H1 (cell line): ENCODE data around the gene NMT1. TPM values are rescaled to one million over a fixed set of nuclear protein-coding genes. Genes with fewer than 3 reads are reported as not detected.

Experiments used
- CTCF ChIA-PET: fragments of 300-600 bp; sonication (Branson Sonifier 250); formaldehyde crosslinking; loops from one replicate; lab custom pipeline; 2021; ENCODE audit not compliant: partially characterized antibody; lab: Charles Lee
- POLR2A ChIA-PET: fragments of 300-600 bp; sonication (Branson Sonifier 250); formaldehyde crosslinking; loops from one replicate; lab custom pipeline; 2021; ENCODE audit warnings: inconsistent platforms; ENCODE audit not compliant: partially characterized antibody; lab: Charles Lee
- DNase-seq, 2 experiments: peaks; one replicate each; pipeline versions ENCODE4 v3.0.0 to v3.0.0-alpha.2; 2010 to 2022; ENCODE audit warnings: low spot score in 2 of 2, low read depth in 1 of 2, mixed read lengths in 1 of 2
- FAIRE-seq: peaks from 2 replicates; lab custom pipeline; 2011; peaks lifted over from hg19 to GRCh38; lab: Jason Lieb, UNC
- H2AFZ ChIP-seq: 2 replicates; pipeline ENCODE4 v1.8.1; 2012; ENCODE audit warnings: low read length, inconsistent platforms
- H2AK5ac ChIP-seq: 2 replicates; pipeline ENCODE4 v1.6.1; 2013; ENCODE audit warnings: low read depth, low read length
- H2BK120ac ChIP-seq: replicated peaks from 2 replicates; pipeline ENCODE3; 2013; ENCODE audit warnings: low read depth, low read length, inconsistent platforms
- H2BK12ac ChIP-seq: 2 replicates; pipeline ENCODE4 v1.6.1; 2013; ENCODE audit warnings: low read depth, low read length
- H2BK15ac ChIP-seq: 2 replicates; pipeline ENCODE4 v1.6.1; 2013; ENCODE audit warnings: low read length
- H2BK20ac ChIP-seq: 2 replicates; pipeline ENCODE4 v1.6.1; 2013; ENCODE audit warnings: low read length
- H2BK5ac ChIP-seq: 2 replicates; pipeline ENCODE4 v1.6.1; 2013; ENCODE audit warnings: low read depth, low read length
- H3K14ac ChIP-seq: 2 replicates; pipeline ENCODE4 v1.6.1; 2013; ENCODE audit warnings: inconsistent platforms; ENCODE audit not compliant: insufficient read length
- H3K18ac ChIP-seq: 2 replicates; pipeline ENCODE4 v1.6.1; 2013; ENCODE audit warnings: low read length; ENCODE audit errors: extremely low read depth
- H3K23ac ChIP-seq: 2 replicates; pipeline ENCODE4 v1.6.1; 2013; ENCODE audit warnings: inconsistent platforms; ENCODE audit not compliant: insufficient read length
- H3K23me2 ChIP-seq: 2 replicates; pipeline ENCODE4 v1.6.1; 2013; ENCODE audit warnings: low read depth, low read length
- H3K27ac ChIP-seq: 2 replicates; pipeline ENCODE4 v1.6.1; 2011; ENCODE audit warnings: low read depth, low read length, inconsistent platforms
- H3K27me3 ChIP-seq, 4 experiments: replicated peaks in 1 of 4; 1 replicate in 1 of 4; 2 replicates in 3 of 4; pipeline versions ENCODE4 v1.6.1 to v1.8.1; 2011 to 2013; ENCODE audit warnings: low read length in 3 of 4, mild to moderate bottlenecking in 3 of 4, inconsistent platforms in 2 of 4, mixed read lengths in 2 of 4, moderate library complexity in 1 of 4; ENCODE audit not compliant: control insufficient read depth in 3 of 4, insufficient read depth in 3 of 4; ENCODE audit errors: extremely low read depth in 1 of 4
- H3K36me3 ChIP-seq, 4 experiments: 2 replicates each; pipeline versions ENCODE4 v1.6.1 to v1.8.1; 2011 to 2013; ENCODE audit warnings: mild to moderate bottlenecking in 4 of 4, low read length in 3 of 4, moderate library complexity in 2 of 4, control low read depth in 1 of 4, inconsistent platforms in 1 of 4; ENCODE audit not compliant: insufficient read depth in 4 of 4, control insufficient read depth in 2 of 4
- H3K4ac ChIP-seq: replicated peaks from 2 replicates; pipeline ENCODE3; 2013; ENCODE audit warnings: low read length, low read depth, mixed read lengths, inconsistent platforms; ENCODE audit not compliant: insufficient read length
- H3K4me1 ChIP-seq, 4 experiments: replicated peaks in 1 of 4; 1 replicate in 1 of 4; 2 replicates in 3 of 4; pipeline versions ENCODE4 v1.6.1 to v1.8.1; 2011 to 2013; ENCODE audit warnings: low read length in 3 of 4, inconsistent platforms in 2 of 4, mixed read lengths in 1 of 4; ENCODE audit not compliant: insufficient read depth in 4 of 4, control insufficient read depth in 3 of 4
- H3K4me2 ChIP-seq, 2 experiments: 2 replicates each; pipeline versions ENCODE4 v1.6.1 to v1.8.1; 2011 to 2013; ENCODE audit warnings: low read depth in 2 of 2, low read length in 2 of 2, control low read depth in 1 of 2, inconsistent platforms in 1 of 2, mild to moderate bottlenecking in 1 of 2; ENCODE audit not compliant: insufficient read depth in 1 of 2
- H3K4me3 ChIP-seq, 4 experiments: fragments of 200-600, 300-600 bp in 1 of 4; sonication (generic), shearing (Covaris generic), sonication (Bioruptor Twin) in 1 of 4; 2 replicates each; pipeline versions ENCODE4 v1.5.1 to v1.8.1; 2011 to 2016; ENCODE audit warnings: low read length in 4 of 4, low read depth in 3 of 4, control low read depth in 2 of 4, inconsistent platforms in 2 of 4, mild to moderate bottlenecking in 2 of 4, mixed read lengths in 1 of 4, moderate library complexity in 1 of 4; ENCODE audit not compliant: insufficient read depth in 2 of 4; ENCODE audit errors: extremely low read depth in 1 of 4
- H3K56ac ChIP-seq: replicated peaks from 2 replicates; pipeline ENCODE3; 2013; ENCODE audit warnings: low read depth, mild to moderate bottlenecking, mixed read lengths, low read length, inconsistent platforms; ENCODE audit not compliant: insufficient read length
- H3K79me1 ChIP-seq: 2 replicates; pipeline ENCODE4 v1.6.1; 2013; ENCODE audit warnings: low read depth, low read length, control low read depth
- H3K79me2 ChIP-seq, 2 experiments: 2 replicates each; pipeline versions ENCODE4 v1.6.1 to v1.8.1; 2012 to 2013; ENCODE audit warnings: low read length in 2 of 2, mild to moderate bottlenecking in 2 of 2, inconsistent platforms in 1 of 2; ENCODE audit not compliant: insufficient read depth in 2 of 2, control insufficient read depth in 1 of 2
- H3K9ac ChIP-seq, 4 experiments: replicated peaks in 1 of 4; 1 replicate in 1 of 4; 2 replicates in 3 of 4; pipeline versions ENCODE4 v1.6.1 to v1.8.1; 2011 to 2013; ENCODE audit warnings: low read depth in 3 of 4, low read length in 3 of 4, control low read depth in 2 of 4, mild to moderate bottlenecking in 2 of 4, moderate library complexity in 2 of 4, inconsistent platforms in 1 of 4; ENCODE audit errors: extremely low read depth in 1 of 4
- H3K9me3 ChIP-seq, 2 experiments: 2 replicates each; pipeline versions ENCODE4 v1.6.1 to v1.8.1; 2012 to 2013; ENCODE audit warnings: mild to moderate bottlenecking in 2 of 2, moderate library complexity in 2 of 2, control low read depth in 1 of 2, inconsistent platforms in 1 of 2, low read depth in 1 of 2, low read length in 1 of 2, mixed read lengths in 1 of 2; ENCODE audit not compliant: insufficient read depth in 2 of 2
- H4K20me1 ChIP-seq, 2 experiments: replicated peaks in 1 of 2; 2 replicates each; pipeline versions ENCODE3 to v1.8.1; 2011 to 2013; ENCODE audit warnings: inconsistent platforms in 2 of 2, low read length in 2 of 2, mild to moderate bottlenecking in 1 of 2; ENCODE audit not compliant: insufficient read depth in 2 of 2, control insufficient read depth in 1 of 2
- H4K5ac ChIP-seq: 2 replicates; pipeline ENCODE4 v1.6.1; 2013; ENCODE audit warnings: low read length, low read depth, mixed read lengths, inconsistent platforms; ENCODE audit not compliant: insufficient read length
- H4K8ac ChIP-seq: 2 replicates; pipeline ENCODE4 v1.8.0; 2013; ENCODE audit warnings: mild to moderate bottlenecking, moderate library complexity, low read length, inconsistent platforms; ENCODE audit not compliant: insufficient read depth; ENCODE audit errors: extremely low read depth
- H4K91ac ChIP-seq: replicated peaks from 2 replicates; pipeline ENCODE3; 2013; ENCODE audit warnings: low read length, mixed read lengths, inconsistent platforms; ENCODE audit not compliant: insufficient read length
- ASH2L ChIP-seq: fragments of 200-600, 300-600 bp; sonication (generic); IDR thresholded peaks from one replicate; pipeline ENCODE4 v1.7.1; 2017; ENCODE audit warnings: low read length
- GABPA ChIP-seq: IDR thresholded peaks from 2 replicates; pipeline ENCODE4 v1.6.1; 2011; ENCODE audit warnings: mild to moderate bottlenecking, low read length, moderate library complexity, borderline replicate concordance; ENCODE audit not compliant: insufficient read depth
- GTF2F1 ChIP-seq: IDR thresholded peaks from 2 replicates; pipeline ENCODE4 v1.6.1; 2012; ENCODE audit warnings: low read depth, low read length, improper control_type of control experiment, borderline replicate concordance
- POLR2A ChIP-seq, 2 experiments: IDR thresholded peaks; 1 replicate in 1 of 2; 2 replicates in 1 of 2; pipeline ENCODE4 v1.6.1; 2011; ENCODE audit warnings: low read depth in 2 of 2, low read length in 2 of 2, mild to moderate bottlenecking in 2 of 2; ENCODE audit errors: control extremely low read depth in 1 of 2
- POLR2AphosphoS5 ChIP-seq: IDR thresholded peaks from 2 replicates; pipeline ENCODE4 v1.6.1; 2011; ENCODE audit warnings: low read depth, low read length
- RAD21 ChIP-seq, 2 experiments: IDR thresholded peaks in 1 of 2; conservative IDR thresholded peaks in 1 of 2; 2 replicates each; pipeline ENCODE4 v1.6.1; 2011; ENCODE audit warnings: low read depth in 2 of 2, low read length in 2 of 2, improper control_type of control experiment in 1 of 2, inconsistent platforms in 1 of 2, mild to moderate bottlenecking in 1 of 2, moderate library complexity in 1 of 2
- SIRT6 ChIP-seq: IDR thresholded peaks from one replicate; pipeline ENCODE4 v1.7.1; 2012; ENCODE audit warnings: low read length, inconsistent platforms
- WGBS, 2 experiments: shearing (Covaris generic) in 1 of 2; methylation state at CpG; one replicate each; pipeline versions ENCODE4 v1.1.6 to v1.1.7; 2013 to 2015; ENCODE audit warnings: low lambda C conversion rate in 2 of 2, mixed read lengths in 2 of 2, inconsistent platforms in 1 of 2, low coverage in 1 of 2, missing lambda C conversion rate in 1 of 2; ENCODE audit not compliant: insufficient replicate concordance in 2 of 2, insufficient coverage in 1 of 2, insufficient read length in 1 of 2; ENCODE audit errors: extremely low coverage in 1 of 2, missing lambda C conversion rate in 1 of 2; 5-methylcytosine and 5-hydroxymethylcytosine counted together
- polyA plus RNA-seq, 7 experiments: library from polyadenylated mRNA; depleted of rRNA in 3 of 7; stranded (reverse) in 5 of 7; unstranded in 2 of 7; fragments of >200 nt in 5 of 7; fragments of 200-250 nt in 2 of 7; gene quantifications; 1 replicate in 5 of 7; 2 replicates in 1 of 7; 4 replicates in 1 of 7; pipeline versions ENCODE4 v1.2.1 to v1.2.3, GENCODE V29; 2011 to 2013; ENCODE audit warnings: missing spikeins in 2 of 7, mixed read lengths in 2 of 7
- total RNA-seq: library from RNA; stranded (reverse); fragmentation: NEBNext Ultra II Directional; extraction: Animal tissue kit (Norgen Biotek cat#: 25700); gene quantifications from 2 replicates; pipeline ENCODE4 v1.2.1, GENCODE V29; 2021
- TF ChIP-seq, protein P1 (sequence below), 3 experiments: IDR thresholded peaks; 1 replicate in 2 of 3; 2 replicates in 1 of 3; pipeline versions ENCODE4 v1.5.1 to v1.6.1; 2011; ENCODE audit warnings: low read length in 3 of 3, mild to moderate bottlenecking in 3 of 3, inconsistent platforms in 2 of 3, low read depth in 1 of 3, moderate library complexity in 1 of 3; ENCODE audit not compliant: insufficient read depth in 1 of 3; ENCODE audit errors: control extremely low read depth in 1 of 3

Gene NMT1
- total and polyA plus RNA-seq, 2 of the 8 experiments (the other 6 are each of a cell fraction or from before 2014, with no cell fraction given), result 42.9 to 149 TPM

DNA sequence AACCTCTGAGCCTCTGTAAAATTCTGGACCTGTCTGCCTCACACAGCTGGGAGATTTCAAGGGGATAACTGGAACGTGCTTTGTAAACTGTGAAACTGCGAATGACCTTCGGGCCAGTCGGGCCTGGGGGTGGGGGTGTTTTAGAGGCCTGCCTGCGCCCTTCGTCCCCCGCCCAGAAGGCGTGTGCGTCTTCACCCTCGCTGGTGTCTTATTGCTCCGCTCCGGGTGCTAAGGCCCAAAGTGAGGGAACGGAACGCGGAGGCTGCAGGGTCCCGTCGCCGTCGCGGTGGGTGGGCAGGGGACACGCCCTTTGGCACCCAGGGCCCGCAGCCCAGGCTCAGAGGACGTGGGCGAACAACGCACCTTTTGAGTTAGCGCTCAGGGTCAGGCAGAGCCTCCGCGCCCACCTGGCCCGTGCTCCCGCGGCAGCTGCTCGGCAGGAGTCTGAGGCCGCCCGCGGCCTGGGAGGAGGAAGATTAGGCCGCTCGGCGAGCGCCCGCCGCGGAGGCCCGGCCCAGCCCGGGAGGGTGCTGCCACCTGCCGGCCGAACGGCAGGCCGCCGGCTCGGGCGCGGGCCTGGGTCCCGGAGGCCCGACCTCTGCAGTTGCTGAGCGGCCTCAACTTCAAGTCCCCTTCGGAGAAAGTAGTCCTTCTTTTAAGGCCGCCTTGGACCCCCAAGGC lies 39.4 kb upstream of the NMT1 start:
- Histone ChIP-seq H3K4me1 (peaks cover 9 to 23% (median 14%) of the 10 kb centered on the region in 4 experiments), H2BK12ac (peak overlapping the region; percentile 60; the same call in 1 of the 2 replicates), H3K23ac (no peak overlapping the region), H3K79me2 (no peaks in the 10 kb centered on the region), H4K5ac (no peak overlapping the region), H3K23me2 (peaks cover 3% of the 10 kb centered on the region; the same call in 1 of the 2 replicates), H3K4me2 (peak overlapping the region; percentile 56 to 99), H3K18ac (peak overlapping the region; percentile 56), H4K8ac (no peak overlapping the region; the same call in 1 of the 2 replicates), H2BK5ac (peak overlapping the region; percentile 44; the same call in 1 of the 2 replicates), H3K4ac (no peak overlapping the region), H4K91ac (no peak overlapping the region), H3K36me3 (peaks cover 0 to 8% (median 1%) of the 10 kb centered on the region in 4 experiments; a peak in 4 of 8 replicates), H3K27ac (no peak overlapping the region), H3K9me3 (no peaks in the 10 kb centered on the region), H2AK5ac (no peak overlapping the region), H3K27me3 (peaks cover 20 to 43% (median 40%) of the 10 kb centered on the region in 4 experiments), H2BK20ac (no peak overlapping the region), H3K56ac (no peak overlapping the region), H2BK120ac (no peak overlapping the region), H2BK15ac (peak overlapping the region; percentile 40; the same call in 1 of the 2 replicates), H4K20me1 (peaks cover 0 to 4% of the 10 kb centered on the region in 2 experiments), H3K79me1 (no peaks in the 10 kb centered on the region), H2AFZ (no peak overlapping the region), H3K9ac (no peak overlapping the region), H3K4me3 (peak overlapping the region; percentile 9 to 58 (median 40); a peak in 7 of 8 replicates), H3K14ac (no peak overlapping the region)
- DNase-seq, result peak in 1 of 2 experiments; percentile 85
- 16% methylated on average over 23 of the region's 57 CpGs; no CpG with 5 or more reads in 1 of the 2 experiments for WGBS, 2 experiments
- CTCF ChIA-PET, result interaction anchor here (0.7 to 16.2 kb wide), 38 partner anchors 11 to 273 kb away, joined by 3 to 243 read pairs (median 4); partner anchors contain the start of genes C1QL1, GFAP and KIF18B
- no peak for FAIRE-seq
- POLR2A ChIA-PET, result interaction anchor here (0.6 to 3.8 kb wide), 20 partner anchors 8 to 123 kb away, joined by 3 to 15 read pairs (median 4); partner anchors contain the start of genes C1QL1, DCAKD, EFTUD2 and NMT1
- TF ChIP-seq, protein P1, sequence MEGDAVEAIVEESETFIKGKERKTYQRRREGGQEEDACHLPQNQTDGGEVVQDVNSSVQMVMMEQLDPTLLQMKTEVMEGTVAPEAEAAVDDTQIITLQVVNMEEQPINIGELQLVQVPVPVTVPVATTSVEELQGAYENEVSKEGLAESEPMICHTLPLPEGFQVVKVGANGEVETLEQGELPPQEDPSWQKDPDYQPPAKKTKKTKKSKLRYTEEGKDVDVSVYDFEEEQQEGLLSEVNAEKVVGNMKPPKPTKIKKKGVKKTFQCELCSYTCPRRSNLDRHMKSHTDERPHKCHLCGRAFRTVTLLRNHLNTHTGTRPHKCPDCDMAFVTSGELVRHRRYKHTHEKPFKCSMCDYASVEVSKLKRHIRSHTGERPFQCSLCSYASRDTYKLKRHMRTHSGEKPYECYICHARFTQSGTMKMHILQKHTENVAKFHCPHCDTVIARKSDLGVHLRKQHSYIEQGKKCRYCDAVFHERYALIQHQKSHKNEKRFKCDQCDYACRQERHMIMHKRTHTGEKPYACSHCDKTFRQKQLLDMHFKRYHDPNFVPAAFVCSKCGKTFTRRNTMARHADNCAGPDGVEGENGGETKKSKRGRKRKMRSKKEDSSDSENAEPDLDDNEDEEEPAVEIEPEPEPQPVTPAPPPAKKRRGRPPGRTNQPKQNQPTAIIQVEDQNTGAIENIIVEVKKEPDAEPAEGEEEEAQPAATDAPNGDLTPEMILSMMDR (IDR thresholded peaks at IDR 0.05; ENCODE audit: control extremely low read depth in 1 of 3, insufficient read depth in 1 of 3, low read depth in 1 of 3, low read length in 3 of 3), result peak; percentile 82 to 94 (median 87)
- TF ChIP-seq RAD21 (IDR thresholded peaks at IDR 0.05 in 1 of 2, conservative IDR thresholded peaks at IDR 0.05 in 1 of 2; ENCODE audit: low read depth in 2 of 2, low read length in 2 of 2) (peak; percentile 74 to 92), POLR2AphosphoS5 (peak; percentile 47; the same call in 1 of the 2 replicates), ASH2L (peak; percentile 25), SIRT6 (no peak), GABPA (peak; percentile 68; the same call in 1 of the 2 replicates), POLR2A (IDR thresholded peaks at IDR 0.05; ENCODE audit: control extremely low read depth in 1 of 2, low read depth in 2 of 2, low read length in 2 of 2) (peak in 1 of 2 experiments; percentile 26; a peak in 1 of 3 replicates), GTF2F1 (no peak)
